HepG2 (cell line): ENCODE data around the gene TMEM100. TPM values are rescaled to one million over a fixed set of nuclear protein-coding genes. Genes with fewer than 3 reads are reported as not detected.
A peak's percentile ranks its signal among the peaks of the same experiment; 100 is the strongest.

Experiments used
- AGO2 ChIP-seq: fragments of 200-400 bp; formaldehyde crosslinking; optimal IDR thresholded peaks from 2 replicates; pipeline ENCODE3; 2017; ENCODE audit warnings: mild to moderate bottlenecking, low read depth, low read length, moderate library complexity
- DMAP1 ChIP-seq: IDR thresholded peaks from 2 replicates; pipeline ENCODE4 v1.6.1; 2016
- MEF2D ChIP-seq: sonication (generic); formaldehyde crosslinking; IDR thresholded peaks from 2 replicates; pipeline ENCODE4 v1.5.1; 2020; ENCODE audit warnings: mild to moderate bottlenecking, missing genetic modification reagents
- PHB2 ChIP-seq: fragments of 450-650 bp; IDR thresholded peaks from 2 replicates; pipeline ENCODE4 v1.6.1; 2018; ENCODE audit not compliant: partially characterized antibody
- PHF5A ChIP-seq: IDR thresholded peaks from one replicate; pipeline ENCODE4 v1.6.1; 2018; ENCODE audit warnings: low read depth, missing genetic modification reagents; ENCODE audit not compliant: unreplicated experiment
- RBFOX2 ChIP-seq: fragments of 200-400 bp; formaldehyde crosslinking; IDR thresholded peaks from 2 replicates; pipeline ENCODE4 v1.6.1; 2017; ENCODE audit warnings: low read depth, mild to moderate bottlenecking, low read length
- RFX1 ChIP-seq: fragments of 450-650 bp; IDR thresholded peaks from 2 replicates; pipeline ENCODE4 v1.6.1; 2017
- TEAD3 ChIP-seq: optimal IDR thresholded peaks from 2 replicates; pipeline ENCODE3; 2016; ENCODE audit warnings: borderline replicate concordance
- THAP8 ChIP-seq: sonication (generic); formaldehyde crosslinking; IDR thresholded peaks from 2 replicates; pipeline ENCODE4 v1.5.1; 2020; ENCODE audit warnings: missing genetic modification reagents, mild to moderate bottlenecking, borderline replicate concordance
- ZEB1 ChIP-seq: IDR thresholded peaks from 2 replicates; pipeline ENCODE4 v1.6.1; 2012; ENCODE audit warnings: mild to moderate bottlenecking, low read depth, inconsistent platforms; ENCODE audit not compliant: insufficient replicate concordance
- ZHX1 ChIP-seq: sonication (generic); formaldehyde crosslinking; IDR thresholded peaks from 2 replicates; pipeline ENCODE4 v1.8.1; 2022; ENCODE audit warnings: low read depth, mild to moderate bottlenecking, missing genetic modification reagents
- ZNF598 ChIP-seq: sonication (generic); formaldehyde crosslinking; IDR thresholded peaks from 2 replicates; pipeline ENCODE4 v1.5.1; 2020; ENCODE audit warnings: mild to moderate bottlenecking, missing genetic modification reagents, borderline replicate concordance
- ZNF616 ChIP-seq: sonication (generic); formaldehyde crosslinking; IDR thresholded peaks from 2 replicates; pipeline ENCODE4 v1.5.0; 2020; ENCODE audit warnings: low read depth, mild to moderate bottlenecking, missing genetic modification reagents
- ZNF678 ChIP-seq: sonication (generic); formaldehyde crosslinking; IDR thresholded peaks from 2 replicates; pipeline ENCODE4 v1.4.0; 2020; ENCODE audit warnings: mild to moderate bottlenecking, missing genetic modification reagents
- ZNF720 ChIP-seq: sonication (generic); formaldehyde crosslinking; IDR thresholded peaks from 2 replicates; pipeline ENCODE4 v1.4.0; 2020; ENCODE audit warnings: missing genetic modification reagents
- polyA plus RNA-seq, 8 experiments: library from polyadenylated mRNA; depleted of rRNA in 3 of 8; stranded (reverse) in 7 of 8; unstranded in 1 of 8; fragments of >200 nt; fragmentation: Illumina TruSeq in 4 of 8; extraction: Trizol in 4 of 8; gene quantifications; 2 replicates each; pipeline versions ENCODE4 v1.2.1 to v1.2.3, GENCODE V29; 2011 to 2016; ENCODE audit warnings: low read depth in 4 of 8, missing spikeins in 1 of 8, mixed read lengths in 1 of 8; ENCODE audit not compliant: insufficient read depth in 1 of 8
- total RNA-seq, 5 experiments: library from RNA; depleted of rRNA; stranded (reverse); fragments of >200 nt; fragmentation: Illumina TruSeq; extraction: Trizol; gene quantifications; 2 replicates each; pipeline ENCODE4 v1.2.3, GENCODE V29; 2016; ENCODE audit warnings: low read depth in 1 of 5
- TF ChIP-seq, protein P1 (sequence below): sonication (generic); formaldehyde crosslinking; IDR thresholded peaks from 2 replicates; pipeline ENCODE4 v1.5.0; 2020; ENCODE audit warnings: mild to moderate bottlenecking, missing genetic modification reagents
- TF ChIP-seq, protein P2 (sequence below): sonication (generic); formaldehyde crosslinking; IDR thresholded peaks from 2 replicates; pipeline ENCODE4 v1.8.1; 2023; ENCODE audit warnings: mild to moderate bottlenecking, inconsistent platforms, moderate library complexity, missing genetic modification reagents, borderline replicate concordance

Gene TMEM100
- total and polyA plus RNA-seq, 2 of the 13 experiments (the other 11 are each of a cell fraction or from before 2014, with no cell fraction given) = not detected

DNA sequence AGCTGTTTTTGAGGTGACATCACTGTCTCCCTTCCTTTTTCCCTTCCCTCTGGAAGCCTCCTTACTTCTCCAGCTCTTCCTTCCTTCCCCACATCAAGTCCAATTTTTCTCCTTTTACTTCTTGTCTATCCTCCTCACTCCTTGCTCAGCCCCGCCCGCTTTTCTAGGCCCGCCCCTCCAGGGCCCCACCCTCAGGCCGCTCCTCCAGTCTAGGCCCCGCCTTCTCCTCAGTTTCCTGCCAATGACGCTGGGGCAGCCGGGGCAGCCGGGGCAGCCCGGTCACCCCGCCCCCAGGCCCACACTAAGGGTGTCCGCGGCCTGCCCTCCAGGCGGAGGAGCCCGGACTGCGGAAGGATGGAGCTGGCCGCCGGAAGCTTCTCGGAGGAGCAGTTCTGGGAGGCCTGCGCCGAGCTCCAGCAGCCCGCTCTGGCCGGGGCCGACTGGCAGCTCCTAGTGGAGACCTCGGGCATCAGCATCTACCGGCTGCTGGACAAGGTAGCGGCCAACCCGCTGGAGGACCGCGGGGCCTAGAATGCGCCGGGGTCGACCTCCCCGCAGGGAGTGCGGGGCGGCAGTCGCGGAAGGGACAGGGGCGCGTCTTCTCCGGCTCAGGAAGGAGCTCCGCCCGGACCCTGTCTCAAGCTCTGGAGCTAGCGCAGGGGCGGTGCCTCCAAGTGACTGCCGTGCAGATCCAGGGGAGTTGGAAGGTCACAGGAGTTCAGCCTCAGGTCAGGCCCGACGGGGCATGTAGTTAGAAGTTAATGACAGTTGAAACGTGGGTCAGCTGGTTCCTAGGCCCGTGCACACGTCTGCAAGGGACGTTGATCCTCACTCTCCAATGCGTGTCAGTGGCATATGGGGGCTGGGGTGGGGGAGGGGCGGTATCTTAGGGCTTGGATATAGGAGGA, 28.3 kb upstream of the TMEM100 start, which contains the start of gene PCTP (continued):
- TF ChIP-seq ZHX1 (CRISPR knock-in tag) = peak; percentile 83; the same call in 1 of the 2 replicates
- peak; percentile 81; the same call in 1 of the 2 replicates for TF ChIP-seq THAP8
- TF ChIP-seq MEF2D = peak; percentile 49; the same call in 1 of the 2 replicates
- TF ChIP-seq, protein P1, sequence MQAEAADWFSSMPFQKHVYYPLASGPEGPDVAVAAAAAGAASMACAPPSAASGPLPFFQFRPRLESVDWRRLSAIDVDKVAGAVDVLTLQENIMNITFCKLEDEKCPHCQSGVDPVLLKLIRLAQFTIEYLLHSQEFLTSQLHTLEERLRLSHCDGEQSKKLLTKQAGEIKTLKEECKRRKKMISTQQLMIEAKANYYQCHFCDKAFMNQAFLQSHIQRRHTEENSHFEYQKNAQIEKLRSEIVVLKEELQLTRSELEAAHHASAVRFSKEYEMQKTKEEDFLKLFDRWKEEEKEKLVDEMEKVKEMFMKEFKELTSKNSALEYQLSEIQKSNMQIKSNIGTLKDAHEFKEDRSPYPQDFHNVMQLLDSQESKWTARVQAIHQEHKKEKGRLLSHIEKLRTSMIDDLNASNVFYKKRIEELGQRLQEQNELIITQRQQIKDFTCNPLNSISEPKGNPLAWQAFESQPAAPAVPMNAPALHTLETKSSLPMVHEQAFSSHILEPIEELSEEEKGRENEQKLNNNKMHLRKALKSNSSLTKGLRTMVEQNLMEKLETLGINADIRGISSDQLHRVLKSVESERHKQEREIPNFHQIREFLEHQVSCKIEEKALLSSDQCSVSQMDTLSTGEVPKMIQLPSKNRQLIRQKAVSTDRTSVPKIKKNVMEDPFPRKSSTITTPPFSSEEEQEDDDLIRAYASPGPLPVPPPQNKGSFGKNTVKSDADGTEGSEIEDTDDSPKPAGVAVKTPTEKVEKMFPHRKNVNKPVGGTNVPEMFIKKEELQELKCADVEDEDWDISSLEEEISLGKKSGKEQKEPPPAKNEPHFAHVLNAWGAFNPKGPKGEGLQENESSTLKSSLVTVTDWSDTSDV (CRISPR knock-in tag) = 0 out of 2 replicates have a peak, but pooled peaks have one; percentile 70
- TF ChIP-seq ZNF720 (CRISPR knock-in tag) = peak; percentile 71; the same call in 1 of the 2 replicates
- no peak for TF ChIP-seq RFX1
- TF ChIP-seq ZNF678 (CRISPR knock-in tag) = no peak; the same call in 1 of the 2 replicates
- TF ChIP-seq ZNF616 (CRISPR knock-in tag) = peak; percentile 76; the same call in 1 of the 2 replicates
- peak; percentile 76 for TF ChIP-seq AGO2
- TF ChIP-seq, protein P2, sequence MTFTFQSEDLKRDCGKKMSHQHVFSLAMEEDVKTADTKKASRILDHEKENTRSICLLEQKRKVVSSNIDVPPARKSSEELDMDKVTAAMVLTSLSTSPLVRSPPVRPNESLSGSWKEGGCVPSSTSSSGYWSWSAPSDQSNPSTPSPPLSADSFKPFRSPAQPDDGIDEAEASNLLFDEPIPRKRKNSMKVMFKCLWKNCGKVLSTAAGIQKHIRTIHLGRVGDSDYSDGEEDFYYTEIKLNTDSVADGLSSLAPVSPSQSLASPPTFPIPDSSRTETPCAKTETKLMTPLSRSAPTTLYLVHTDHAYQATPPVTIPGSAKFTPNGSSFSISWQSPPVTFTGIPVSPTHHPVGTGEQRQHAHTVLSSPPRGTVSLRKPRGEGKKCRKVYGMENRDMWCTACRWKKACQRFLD (CRISPR knock-in tag) = no peak; the same call in 1 of the 2 replicates
- TF ChIP-seq ZNF598 (CRISPR knock-in tag) = peak; percentile 85; the same call in 1 of the 2 replicates
- peak; percentile 89 for TF ChIP-seq DMAP1 (CRISPR knock-in tag)
- no peak for TF ChIP-seq PHB2
- TF ChIP-seq ZEB1 = peak; percentile 60
- peak; percentile 18 for TF ChIP-seq PHF5A
- peak; percentile 96 for TF ChIP-seq RBFOX2
- peak; percentile 45 for TF ChIP-seq TEAD3
